GM23338 (cell line): ENCODE data around the gene NFIC.

Experiments used
- CREB1 ChIP-seq: fragments of 250-450 bp; sonication (Bioruptor Pico); IDR thresholded peaks from 2 replicates; pipeline ENCODE4 v1.5.0; 2020; ENCODE audit warnings: low read depth, mild to moderate bottlenecking, moderate library complexity
- CTCF ChIP-seq, 2 experiments: fragments of 200-600 bp in 1 of 2; sonication (generic) in 1 of 2; conservative IDR thresholded peaks; 2 replicates each; pipeline versions ENCODE4 v1.5.1 to v1.6.1; 2016 to 2017; ENCODE audit warnings: antibody characterized with exemption in 2 of 2, low read depth in 2 of 2, mild to moderate bottlenecking in 2 of 2, moderate library complexity in 1 of 2
- ETS1 ChIP-seq: IDR thresholded peaks from 2 replicates; pipeline ENCODE4 v1.6.1; 2016; ENCODE audit warnings: antibody characterized with exemption
- EZH2 ChIP-seq: fragments of 200-600 bp; sonication (generic); IDR thresholded peaks from one replicate; pipeline ENCODE4 v1.8.0; 2017; ENCODE audit warnings: antibody characterized with exemption, mild to moderate bottlenecking, low read depth; ENCODE audit not compliant: unreplicated experiment
- EZH2phosphoT487 ChIP-seq: fragments of 200-600 bp; sonication (generic); IDR thresholded peaks from one replicate; pipeline ENCODE4 v1.8.1; 2018; ENCODE audit warnings: antibody characterized with exemption; ENCODE audit not compliant: unreplicated experiment
- JUNB ChIP-seq: IDR thresholded peaks from one replicate; pipeline ENCODE4 v1.6.1; 2016; ENCODE audit warnings: antibody characterized with exemption; ENCODE audit not compliant: unreplicated experiment
- NANOG ChIP-seq: IDR thresholded peaks from 2 replicates; pipeline ENCODE4 v1.6.1; 2016; ENCODE audit warnings: antibody characterized with exemption, borderline replicate concordance
- POLR2AphosphoS5 ChIP-seq: IDR thresholded peaks from 2 replicates; pipeline ENCODE4 v1.6.1; 2016; ENCODE audit warnings: antibody characterized with exemption, low read depth
- REST ChIP-seq: IDR thresholded peaks from one replicate; pipeline ENCODE4 v1.6.1; 2018; ENCODE audit warnings: antibody characterized with exemption; ENCODE audit not compliant: unreplicated experiment
- STAT1 ChIP-seq: IDR thresholded peaks from one replicate; pipeline ENCODE4 v1.6.1; 2016; ENCODE audit warnings: antibody characterized with exemption; ENCODE audit not compliant: unreplicated experiment
- ZNF114 ChIP-seq: fragments of 250-450 bp; sonication (Bioruptor Pico); IDR thresholded peaks from 2 replicates; pipeline ENCODE4 v1.5.0; 2020; ENCODE audit warnings: mild to moderate bottlenecking, moderate library complexity
- ZNF462 ChIP-seq: fragments of 250-450 bp; sonication (Bioruptor Pico); IDR thresholded peaks from 2 replicates; pipeline ENCODE4 v1.5.0; 2020; ENCODE audit warnings: mild to moderate bottlenecking, moderate library complexity

- TF ChIP-seq CTCF (conservative IDR thresholded peaks at IDR 0.05; ENCODE audit: low read depth in 2 of 2) (no peak), JUNB (no peak), STAT1 (no peak), POLR2AphosphoS5 (no peak), EZH2 (no peak), REST (no peak), NANOG (no peak), EZH2phosphoT487 (no peak), CREB1 (CRISPR knock-in tag) (no peak), ETS1 (no peak), ZNF114 (no peak), ZNF462 (CRISPR knock-in tag) (no peak)
Observed at GRCh38 chr19:3389446-3389778, 23.0 kb downstream of the NFIC start.
